ENCODE measurements around the gene VWA5B1.
"Not testable (repeated sequence)": the region's sequence is repeated elsewhere in the genome, so short reads cannot be mapped to it uniquely, and the experiment has no call there.

Gene VWA5B1

DNA sequence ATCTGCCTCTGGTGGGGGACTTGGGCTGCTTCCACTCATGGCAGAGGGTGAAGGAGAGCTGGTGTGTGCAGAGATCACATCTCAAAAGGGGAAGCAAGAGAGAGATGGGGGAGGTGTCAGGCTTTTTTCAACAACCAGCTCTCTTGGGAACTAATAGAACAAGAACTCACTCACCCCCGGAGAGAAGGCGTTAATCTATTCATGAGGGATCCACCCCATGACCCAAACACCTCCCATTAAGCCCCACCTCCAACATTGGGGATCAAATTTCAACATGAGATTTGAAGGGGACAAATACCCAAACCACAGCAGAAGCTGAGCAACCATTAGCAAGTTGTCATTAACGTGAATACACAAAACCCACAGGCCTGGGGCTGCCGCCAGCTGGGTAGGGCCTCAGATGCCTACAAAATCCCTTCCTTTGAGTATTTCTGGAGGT, 12.0 kb upstream of the VWA5B1 start:
- no peak for FAIRE-seq
- TF ChIP-seq POU2F2 (IDR thresholded peaks at IDR 0.05; ENCODE audit: low read depth, low read length) (no peak), POLR2AphosphoS5 (IDR thresholded peaks at IDR 0.05; ENCODE audit: low read depth, low read length) (no peak), SPI1 (IDR thresholded peaks at IDR 0.05; ENCODE audit: low read depth, low read length) (no peak), PAX5 (IDR thresholded peaks at IDR 0.05; ENCODE audit: insufficient read depth, low read length, severe bottlenecking) (no peak), POLR2A (IDR thresholded peaks at IDR 0.05; ENCODE audit: low read depth, low read length) (no peak), TAF1 (IDR thresholded peaks at IDR 0.05; ENCODE audit: low read depth, low read length) (no peak)
- DNase-seq (ENCODE audit: insufficient read length, low spot score) = no peak

DNA sequence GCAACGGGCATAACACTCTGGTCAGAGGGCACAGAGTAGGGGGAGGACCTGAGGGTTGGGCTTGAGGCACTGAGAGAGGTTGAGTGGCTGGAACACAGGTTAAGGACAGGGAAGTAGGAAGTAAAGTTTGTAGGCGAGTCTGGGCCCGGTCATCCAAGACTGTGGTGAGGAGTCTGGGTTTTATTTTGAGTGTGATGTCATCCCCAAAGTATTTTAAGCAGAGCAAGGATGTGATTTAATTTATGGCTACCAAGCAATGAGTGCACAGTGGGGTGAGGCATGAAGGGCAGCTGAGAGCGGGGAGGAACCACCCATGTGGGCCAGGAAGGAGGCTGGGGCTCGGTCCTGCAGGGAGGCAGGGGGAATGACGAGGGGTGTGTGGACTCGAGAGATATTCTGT, 11.2 kb upstream of the VWA5B1 start:
- TF ChIP-seq POLR2AphosphoS5 (IDR thresholded peaks at IDR 0.05; ENCODE audit: low read depth, low read length) (no peak), PAX5 (IDR thresholded peaks at IDR 0.05; ENCODE audit: insufficient read depth, low read length, severe bottlenecking) (no peak), POLR2A (IDR thresholded peaks at IDR 0.05; ENCODE audit: low read depth, low read length) (no peak), SPI1 (IDR thresholded peaks at IDR 0.05; ENCODE audit: low read depth, low read length) (no peak), TAF1 (IDR thresholded peaks at IDR 0.05; ENCODE audit: low read depth, low read length) (no peak), POU2F2 (IDR thresholded peaks at IDR 0.05; ENCODE audit: low read depth, low read length) (no peak)
- FAIRE-seq (no peak), DNase-seq (ENCODE audit: insufficient read length, low spot score) (no peak)

DNA sequence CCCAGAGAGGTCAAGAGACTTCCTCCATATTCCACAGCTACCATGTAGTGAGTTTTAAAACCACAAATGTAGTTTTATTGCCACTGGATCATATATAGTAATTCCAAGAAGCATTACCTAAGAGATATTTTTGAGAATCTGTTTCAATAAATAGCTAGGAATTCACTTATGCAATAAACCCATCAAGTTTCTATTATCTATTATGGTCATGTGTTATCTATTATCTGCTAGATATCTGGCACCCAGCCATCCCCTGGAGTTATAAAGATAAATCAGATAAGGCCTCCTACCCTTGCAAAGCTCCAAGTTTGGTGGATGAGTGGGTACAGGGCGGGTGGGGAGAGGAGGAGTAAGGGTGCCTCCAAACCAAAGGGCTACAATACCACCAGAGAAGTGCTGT, 10.3 kb upstream of the VWA5B1 start:
- TF ChIP-seq POU2F2 (IDR thresholded peaks at IDR 0.05; ENCODE audit: low read depth, low read length) = no peak
- no peak for TF ChIP-seq SPI1 (IDR thresholded peaks at IDR 0.05; ENCODE audit: low read depth, low read length)
- TF ChIP-seq POLR2AphosphoS5 (IDR thresholded peaks at IDR 0.05; ENCODE audit: low read depth, low read length) = no peak
- TF ChIP-seq POLR2A (IDR thresholded peaks at IDR 0.05; ENCODE audit: low read depth, low read length) = no peak
- no peak for TF ChIP-seq TAF1 (IDR thresholded peaks at IDR 0.05; ENCODE audit: low read depth, low read length)
- no peak for TF ChIP-seq PAX5 (IDR thresholded peaks at IDR 0.05; ENCODE audit: insufficient read depth, low read length, severe bottlenecking)
- no peak for DNase-seq (ENCODE audit: insufficient read length, low spot score)
- no peak for FAIRE-seq

DNA sequence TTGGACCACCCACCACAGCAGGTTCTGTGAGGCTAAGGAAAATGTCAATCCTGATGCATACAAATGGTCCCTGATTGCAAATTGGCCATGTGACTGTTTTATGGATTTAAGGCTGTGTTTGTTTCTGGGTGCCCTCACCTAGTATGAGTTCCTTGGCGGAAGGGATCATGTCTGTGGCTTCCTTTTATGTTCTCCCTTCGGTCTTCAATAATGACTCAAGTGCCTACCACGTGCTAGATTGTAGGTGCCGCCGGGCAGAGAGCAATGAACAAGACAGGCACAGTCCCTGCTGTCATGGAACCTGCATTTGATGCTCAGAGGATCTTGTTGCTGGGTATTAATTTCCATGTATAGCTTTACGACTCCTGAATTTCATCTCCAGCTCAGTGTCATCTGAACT, 9.8 kb upstream of the VWA5B1 start:
- FAIRE-seq (no peak), DNase-seq (ENCODE audit: insufficient read length, low spot score) (no peak)
- TF ChIP-seq PAX5 (IDR thresholded peaks at IDR 0.05; ENCODE audit: insufficient read depth, low read length, severe bottlenecking) = no peak
- no peak for TF ChIP-seq SPI1 (IDR thresholded peaks at IDR 0.05; ENCODE audit: low read depth, low read length)
- no peak for TF ChIP-seq POLR2AphosphoS5 (IDR thresholded peaks at IDR 0.05; ENCODE audit: low read depth, low read length)
- TF ChIP-seq POU2F2 (IDR thresholded peaks at IDR 0.05; ENCODE audit: low read depth, low read length) = no peak
- no peak for TF ChIP-seq TAF1 (IDR thresholded peaks at IDR 0.05; ENCODE audit: low read depth, low read length)
- no peak for TF ChIP-seq POLR2A (IDR thresholded peaks at IDR 0.05; ENCODE audit: low read depth, low read length)

DNA sequence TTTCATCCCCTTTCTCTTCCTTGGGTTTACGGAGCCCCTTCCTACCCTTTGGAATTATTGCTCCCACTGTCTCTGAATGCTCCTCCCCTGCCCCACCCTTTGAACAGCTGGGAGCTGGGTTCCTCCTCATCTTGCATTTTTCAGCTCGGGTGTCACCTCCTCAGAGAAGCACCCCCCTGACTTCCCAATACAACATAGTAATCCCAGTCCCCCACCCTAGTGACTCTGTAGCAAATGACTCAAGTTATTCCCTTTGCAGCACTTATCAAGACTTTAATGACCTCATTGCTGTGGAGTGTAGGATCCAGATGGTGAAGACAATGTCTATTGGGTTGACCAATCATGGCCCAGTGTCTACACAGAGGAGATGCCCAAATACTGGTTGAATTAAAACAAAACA, 8.9 kb upstream of the VWA5B1 start:
- no peak for FAIRE-seq
- DNase-seq (ENCODE audit: insufficient read length, low spot score) = no peak
- no peak for TF ChIP-seq PAX5 (IDR thresholded peaks at IDR 0.05; ENCODE audit: insufficient read depth, low read length, severe bottlenecking)
- no peak for TF ChIP-seq SPI1 (IDR thresholded peaks at IDR 0.05; ENCODE audit: low read depth, low read length)
- no peak for TF ChIP-seq POLR2AphosphoS5 (IDR thresholded peaks at IDR 0.05; ENCODE audit: low read depth, low read length)
- TF ChIP-seq TAF1 (IDR thresholded peaks at IDR 0.05; ENCODE audit: low read depth, low read length) = no peak
- TF ChIP-seq POLR2A (IDR thresholded peaks at IDR 0.05; ENCODE audit: low read depth, low read length) = no peak
- TF ChIP-seq POU2F2 (IDR thresholded peaks at IDR 0.05; ENCODE audit: low read depth, low read length) = no peak

DNA sequence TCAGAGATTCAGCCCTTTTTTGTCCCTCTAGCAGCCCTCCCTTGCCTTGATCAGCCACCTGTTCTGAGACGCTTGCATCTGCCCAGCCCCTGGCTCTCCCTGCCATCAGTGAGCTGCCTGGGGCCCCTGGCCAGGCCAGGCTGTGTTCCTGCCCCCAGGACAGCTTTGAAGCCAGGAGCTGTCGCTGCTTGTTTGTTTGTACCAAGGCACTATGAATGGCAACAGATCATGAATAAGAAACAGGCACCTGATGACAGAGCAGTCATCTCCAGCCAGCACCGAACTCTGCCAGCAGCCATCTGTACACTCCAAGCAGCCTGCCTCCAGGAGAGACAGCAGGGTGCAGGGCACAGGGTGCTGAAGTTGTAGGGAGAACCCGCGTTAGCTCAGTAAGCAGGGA, 8.1 kb upstream of the VWA5B1 start:
- TF ChIP-seq POU2F2 (IDR thresholded peaks at IDR 0.05; ENCODE audit: low read depth, low read length) (no peak), SPI1 (IDR thresholded peaks at IDR 0.05; ENCODE audit: low read depth, low read length) (no peak), POLR2AphosphoS5 (IDR thresholded peaks at IDR 0.05; ENCODE audit: low read depth, low read length) (no peak), TAF1 (IDR thresholded peaks at IDR 0.05; ENCODE audit: low read depth, low read length) (no peak), POLR2A (IDR thresholded peaks at IDR 0.05; ENCODE audit: low read depth, low read length) (no peak), PAX5 (IDR thresholded peaks at IDR 0.05; ENCODE audit: insufficient read depth, low read length, severe bottlenecking) (no peak)
- no peak for DNase-seq (ENCODE audit: insufficient read length, low spot score)
- FAIRE-seq = no peak

DNA sequence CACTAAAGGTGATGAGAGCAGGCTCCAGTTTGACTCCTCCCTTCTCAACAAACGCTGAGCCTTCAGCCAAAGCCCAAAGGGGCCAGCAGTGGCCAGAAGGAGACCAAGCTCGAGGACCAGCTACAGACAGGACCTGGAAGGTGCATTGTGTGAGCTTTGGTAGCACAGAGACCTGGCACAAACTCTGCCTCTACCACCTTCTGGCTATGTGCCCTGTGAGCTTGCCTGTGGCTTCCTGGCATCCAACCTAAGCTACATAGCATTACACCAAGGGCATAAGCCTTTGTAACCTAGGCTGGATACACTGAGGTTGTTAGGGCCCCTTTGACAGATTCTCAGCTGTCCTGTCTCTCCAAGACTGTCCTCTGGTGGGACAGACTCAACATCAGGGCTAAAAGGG, 6.6 kb upstream of the VWA5B1 start:
- FAIRE-seq (no peak), DNase-seq (ENCODE audit: insufficient read length, low spot score) (no peak)
- TF ChIP-seq TAF1 (IDR thresholded peaks at IDR 0.05; ENCODE audit: low read depth, low read length) (no peak), SPI1 (IDR thresholded peaks at IDR 0.05; ENCODE audit: low read depth, low read length) (no peak), POLR2A (IDR thresholded peaks at IDR 0.05; ENCODE audit: low read depth, low read length) (no peak), PAX5 (IDR thresholded peaks at IDR 0.05; ENCODE audit: insufficient read depth, low read length, severe bottlenecking) (no peak), POU2F2 (IDR thresholded peaks at IDR 0.05; ENCODE audit: low read depth, low read length) (no peak), POLR2AphosphoS5 (IDR thresholded peaks at IDR 0.05; ENCODE audit: low read depth, low read length) (no peak)

DNA sequence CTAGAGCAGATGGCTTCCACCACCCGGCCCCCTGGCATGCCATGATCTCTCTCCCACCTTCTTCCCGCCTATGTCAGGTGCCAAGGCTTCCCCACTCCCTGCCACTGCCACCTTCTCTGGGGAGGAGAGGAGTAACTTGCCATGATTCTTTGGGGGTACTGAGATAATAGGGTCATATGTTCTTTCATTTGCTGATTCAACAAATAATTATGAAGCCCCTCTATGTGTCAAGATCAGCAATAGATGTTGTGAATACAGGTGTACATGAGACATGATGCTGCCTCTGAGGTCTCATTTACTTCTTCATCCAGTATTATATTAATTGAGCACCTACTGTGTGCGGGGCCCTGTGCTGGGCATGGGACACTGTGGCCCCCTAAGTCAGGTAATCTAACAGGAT, 6.0 kb upstream of the VWA5B1 start:
- DNase-seq (ENCODE audit: insufficient read length, low spot score) (no peak), FAIRE-seq (no peak)
- TF ChIP-seq PAX5 (IDR thresholded peaks at IDR 0.05; ENCODE audit: insufficient read depth, low read length, severe bottlenecking) (no peak), POLR2A (IDR thresholded peaks at IDR 0.05; ENCODE audit: low read depth, low read length) (no peak), SPI1 (IDR thresholded peaks at IDR 0.05; ENCODE audit: low read depth, low read length) (no peak), TAF1 (IDR thresholded peaks at IDR 0.05; ENCODE audit: low read depth, low read length) (no peak), POU2F2 (IDR thresholded peaks at IDR 0.05; ENCODE audit: low read depth, low read length) (no peak), POLR2AphosphoS5 (IDR thresholded peaks at IDR 0.05; ENCODE audit: low read depth, low read length) (no peak)

DNA sequence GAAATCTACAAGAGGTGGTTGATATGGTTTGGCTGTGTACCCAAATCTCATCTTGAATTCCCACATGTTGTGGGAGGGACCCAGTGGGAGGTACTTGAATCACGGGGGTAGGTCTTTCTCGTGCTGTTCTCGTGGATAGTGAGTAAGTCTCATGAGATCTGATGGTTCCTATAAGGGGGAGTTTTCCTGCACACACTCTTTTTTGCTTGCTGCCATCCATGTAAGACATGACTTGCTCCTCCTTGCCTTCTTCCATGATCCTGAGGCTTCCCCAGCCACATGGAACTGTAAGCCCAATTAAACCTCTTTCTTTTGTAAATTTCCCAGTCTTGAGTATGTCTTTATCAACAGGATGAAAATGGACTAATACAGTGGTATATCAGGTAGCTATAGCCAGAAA, 5.2 kb upstream of the VWA5B1 start:
- no peak for TF ChIP-seq POLR2A (IDR thresholded peaks at IDR 0.05; ENCODE audit: low read depth, low read length)
- no peak for TF ChIP-seq TAF1 (IDR thresholded peaks at IDR 0.05; ENCODE audit: low read depth, low read length)
- no peak for TF ChIP-seq POU2F2 (IDR thresholded peaks at IDR 0.05; ENCODE audit: low read depth, low read length)
- no peak for TF ChIP-seq PAX5 (IDR thresholded peaks at IDR 0.05; ENCODE audit: insufficient read depth, low read length, severe bottlenecking)
- TF ChIP-seq SPI1 (IDR thresholded peaks at IDR 0.05; ENCODE audit: low read depth, low read length) = no peak
- TF ChIP-seq POLR2AphosphoS5 (IDR thresholded peaks at IDR 0.05; ENCODE audit: low read depth, low read length) = no peak
- no peak for DNase-seq (ENCODE audit: insufficient read length, low spot score)
- no peak for FAIRE-seq

DNA sequence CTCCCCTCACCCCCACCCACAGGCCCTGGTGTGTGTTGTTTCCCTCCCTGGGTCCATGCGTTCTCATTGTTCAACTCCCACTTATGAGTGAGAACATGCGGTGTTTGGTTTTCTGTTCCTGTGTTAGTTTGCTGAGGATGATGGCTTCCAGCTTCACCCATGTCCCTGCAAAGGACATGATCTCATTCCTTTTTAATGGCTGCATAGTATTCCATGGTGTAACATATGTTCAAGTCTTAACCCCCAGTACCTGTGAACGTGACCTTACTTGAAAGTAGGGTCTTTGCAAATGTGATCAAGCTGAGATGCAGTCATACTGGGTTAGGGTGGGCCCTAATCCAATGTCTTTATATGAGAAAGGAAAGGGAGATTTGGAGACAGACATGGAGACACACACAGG, 3.0 kb upstream of the VWA5B1 start:
- not testable (repeated sequence) for DNase-seq (ENCODE audit: insufficient read length, low spot score); FAIRE-seq
